H1 (cell line): ENCODE data around the gene ZNF521.

Experiments
- BCL11A ChIP-seq, 2 experiments: IDR thresholded peaks; one replicate each; pipeline ENCODE4 v1.6.1; 2011; ENCODE audit warnings: low read depth in 2 of 2, low read length in 2 of 2, mild to moderate bottlenecking in 2 of 2
- EP300 ChIP-seq, 2 experiments: IDR thresholded peaks; 1 replicate in 1 of 2; 2 replicates in 1 of 2; pipeline ENCODE4 v1.6.1; 2011 to 2012; ENCODE audit warnings: low read depth in 2 of 2, low read length in 2 of 2, mild to moderate bottlenecking in 2 of 2, borderline replicate concordance in 1 of 2, inconsistent platforms in 1 of 2, moderate library complexity in 1 of 2
- KDM1A ChIP-seq: fragments of 200-600, 300-600 bp; sonication (generic); IDR thresholded peaks from 2 replicates; pipeline ENCODE4 v1.7.1; 2016; ENCODE audit warnings: mild to moderate bottlenecking, low read length, borderline replicate concordance
- POLR2A ChIP-seq, 2 experiments: IDR thresholded peaks; 1 replicate in 1 of 2; 2 replicates in 1 of 2; pipeline ENCODE4 v1.6.1; 2011; ENCODE audit warnings: low read depth in 2 of 2, low read length in 2 of 2, mild to moderate bottlenecking in 2 of 2; ENCODE audit errors: control extremely low read depth in 1 of 2
- POU5F1 ChIP-seq: IDR thresholded peaks from 2 replicates; pipeline ENCODE4 v1.6.1; 2011; ENCODE audit warnings: low read depth, mild to moderate bottlenecking, low read length, moderate library complexity
- RAD21 ChIP-seq, 2 experiments: IDR thresholded peaks in 1 of 2; conservative IDR thresholded peaks in 1 of 2; 2 replicates each; pipeline ENCODE4 v1.6.1; 2011; ENCODE audit warnings: low read depth in 2 of 2, low read length in 2 of 2, improper control_type of control experiment in 1 of 2, inconsistent platforms in 1 of 2, mild to moderate bottlenecking in 1 of 2, moderate library complexity in 1 of 2
- RXRA ChIP-seq: IDR thresholded peaks from 2 replicates; pipeline ENCODE4 v1.6.1; 2011; ENCODE audit warnings: low read depth, mild to moderate bottlenecking, low read length, moderate library complexity; ENCODE audit not compliant: insufficient read depth
- SIN3A ChIP-seq, 2 experiments: IDR thresholded peaks in 1 of 2; conservative IDR thresholded peaks in 1 of 2; 2 replicates each; pipeline ENCODE4 v1.6.1; 2011 to 2012; ENCODE audit warnings: low read length in 2 of 2, improper control_type of control experiment in 1 of 2, low read depth in 1 of 2, mild to moderate bottlenecking in 1 of 2
- SIX5 ChIP-seq: IDR thresholded peaks from 2 replicates; pipeline ENCODE4 v1.6.1; 2011; ENCODE audit warnings: mild to moderate bottlenecking, low read depth, low read length
- SUZ12 ChIP-seq: fragments of 200-600 bp; sonication (generic); IDR thresholded peaks from 2 replicates; pipeline ENCODE4 v1.6.1; 2012; ENCODE audit warnings: mild to moderate bottlenecking, inconsistent platforms, low read length, moderate library complexity, mixed read lengths
- TAF1 ChIP-seq: IDR thresholded peaks from 2 replicates; pipeline ENCODE4 v1.6.1; 2011; ENCODE audit warnings: mild to moderate bottlenecking, low read depth, low read length

GRCh38 chr18:25133879-25134278 is 218.1 kb downstream of the ZNF521 start:
- no peak for TF ChIP-seq POU5F1
- no peak for TF ChIP-seq BCL11A (IDR thresholded peaks at IDR 0.05; ENCODE audit: low read depth in 2 of 2, low read length in 2 of 2)
- TF ChIP-seq POLR2A (IDR thresholded peaks at IDR 0.05; ENCODE audit: control extremely low read depth in 1 of 2, low read depth in 2 of 2, low read length in 2 of 2), result no peak
- TF ChIP-seq EP300 (IDR thresholded peaks at IDR 0.05; ENCODE audit: borderline replicate concordance in 1 of 2, low read depth in 2 of 2, low read length in 2 of 2), result no peak
- TF ChIP-seq RAD21 (IDR thresholded peaks at IDR 0.05 in 1 of 2, conservative IDR thresholded peaks at IDR 0.05 in 1 of 2; ENCODE audit: low read depth in 2 of 2, low read length in 2 of 2), result no peak
- no peak for TF ChIP-seq TAF1
- no peak for TF ChIP-seq SUZ12
- TF ChIP-seq SIX5, result no peak
- no peak for TF ChIP-seq KDM1A
- no peak for TF ChIP-seq SIN3A (conservative IDR thresholded peaks at IDR 0.05 in 1 of 2, IDR thresholded peaks at IDR 0.05 in 1 of 2; ENCODE audit: low read depth in 1 of 2, low read length in 2 of 2)
- TF ChIP-seq RXRA, result no peak
